GM23248 (cell line): ENCODE data around the gene GNPTAB. TPM values are rescaled to one million over a fixed set of nuclear protein-coding genes. Genes with fewer than 3 reads are reported as not detected.

Experiments used
- DNase-seq: peaks from one replicate; pipeline ENCODE4 v3.0.0-alpha.2; 2015
- H2AFZ ChIP-seq: fragments of 200-600 bp; sonication (generic); 2 replicates; pipeline ENCODE4 v1.6.1; 2016; ENCODE audit warnings: antibody characterized with exemption
- H3F3A ChIP-seq: fragments of 200-600 bp; sonication (generic); 2 replicates; pipeline ENCODE4 v1.6.1; 2016; ENCODE audit warnings: mild to moderate bottlenecking, antibody characterized with exemption, mixed run types; ENCODE audit not compliant: insufficient read depth
- H3K27ac ChIP-seq: fragments of 200-600 bp; sonication (generic); 2 replicates; pipeline ENCODE4 v1.5.1; 2016; ENCODE audit warnings: mild to moderate bottlenecking
- H3K27me3 ChIP-seq: fragments of 200-600 bp; sonication (generic); replicated peaks from 2 replicates; pipeline ENCODE4 v1.6.1; 2016; ENCODE audit warnings: mild to moderate bottlenecking; ENCODE audit not compliant: insufficient read depth
- H3K36me3 ChIP-seq: fragments of 200-600 bp; sonication (generic); 2 replicates; pipeline ENCODE4 v1.6.1; 2016; ENCODE audit warnings: low read depth, mild to moderate bottlenecking
- H3K4me1 ChIP-seq: fragments of 200-600 bp; sonication (generic); 2 replicates; pipeline ENCODE4 v1.6.1; 2016; ENCODE audit warnings: mild to moderate bottlenecking; ENCODE audit not compliant: insufficient read depth
- H3K4me2 ChIP-seq: fragments of 200-600 bp; sonication (generic); one replicate; pipeline ENCODE4 v1.6.1; 2016; ENCODE audit warnings: mild to moderate bottlenecking; ENCODE audit not compliant: unreplicated experiment
- H3K4me3 ChIP-seq: fragments of 200-600 bp; sonication (generic); 2 replicates; pipeline ENCODE4 v1.5.1; 2016; ENCODE audit warnings: mild to moderate bottlenecking
- H3K79me2 ChIP-seq: fragments of 200-600 bp; sonication (generic); 2 replicates; pipeline ENCODE4 v1.6.1; 2016; ENCODE audit warnings: mild to moderate bottlenecking; ENCODE audit not compliant: insufficient read depth
- H3K9ac ChIP-seq: fragments of 200-600 bp; sonication (generic); 2 replicates; pipeline ENCODE4 v1.6.1; 2016; ENCODE audit warnings: mild to moderate bottlenecking
- H3K9me2 ChIP-seq: fragments of 200-600 bp; sonication (generic); 2 replicates; pipeline ENCODE4 v1.6.1; 2016; ENCODE audit warnings: mixed run types, mild to moderate bottlenecking, moderate library complexity; ENCODE audit not compliant: insufficient read depth
- H3K9me3 ChIP-seq: fragments of 200-600 bp; sonication (generic); one replicate; pipeline ENCODE4 v1.6.1; 2017; ENCODE audit warnings: low read depth
- H4K20me1 ChIP-seq: fragments of 200-600 bp; sonication (generic); 2 replicates; pipeline ENCODE4 v1.6.0; 2016; ENCODE audit not compliant: insufficient read depth
- EZH2 ChIP-seq: fragments of 200-600 bp; sonication (generic); IDR thresholded peaks from 2 replicates; pipeline ENCODE4 v1.6.1; 2018; ENCODE audit warnings: antibody characterized with exemption, mild to moderate bottlenecking; ENCODE audit not compliant: insufficient read depth, poor library complexity, severe bottlenecking
- EZH2phosphoT487 ChIP-seq: fragments of 200-600 bp; sonication (generic); IDR thresholded peaks from 2 replicates; pipeline ENCODE4 v1.6.1; 2018; ENCODE audit warnings: antibody characterized with exemption, moderate library complexity, mild to moderate bottlenecking, low read depth; ENCODE audit not compliant: insufficient read depth
- WGBS, 2 experiments: methylation state at CpG; one replicate each; pipeline ENCODE4 v1.1.6; 2015 to 2017; ENCODE audit warnings: low lambda C conversion rate in 2 of 2, low coverage in 1 of 2; ENCODE audit errors: missing lambda C conversion rate in 2 of 2; 5-methylcytosine and 5-hydroxymethylcytosine counted together
- in situ Hi-C: fragments of 300-500 bp; cut with MboI; formaldehyde crosslinking; loops from 2 replicates; pipeline ENCODE4 v1.15.0; 2020
- polyA plus RNA-seq: library from polyadenylated mRNA; unstranded; fragments of >200 nt; fragmentation: Nextera tagmentation; extraction: Ambion mirVana; gene quantifications from 2 replicates; pipeline ENCODE4 v1.2.1, GENCODE V29; 2016
- total RNA-seq: library from RNA; depleted of rRNA; stranded (reverse); fragments of >200 nt; shearing (Covaris generic); gene quantifications from 2 replicates; pipeline ENCODE4 v1.2.3, GENCODE V29; 2014

Gene GNPTAB
- total and polyA plus RNA-seq, 2 experiments from 2014 or later, result 20.6 to 23.3 TPM

DNA sequence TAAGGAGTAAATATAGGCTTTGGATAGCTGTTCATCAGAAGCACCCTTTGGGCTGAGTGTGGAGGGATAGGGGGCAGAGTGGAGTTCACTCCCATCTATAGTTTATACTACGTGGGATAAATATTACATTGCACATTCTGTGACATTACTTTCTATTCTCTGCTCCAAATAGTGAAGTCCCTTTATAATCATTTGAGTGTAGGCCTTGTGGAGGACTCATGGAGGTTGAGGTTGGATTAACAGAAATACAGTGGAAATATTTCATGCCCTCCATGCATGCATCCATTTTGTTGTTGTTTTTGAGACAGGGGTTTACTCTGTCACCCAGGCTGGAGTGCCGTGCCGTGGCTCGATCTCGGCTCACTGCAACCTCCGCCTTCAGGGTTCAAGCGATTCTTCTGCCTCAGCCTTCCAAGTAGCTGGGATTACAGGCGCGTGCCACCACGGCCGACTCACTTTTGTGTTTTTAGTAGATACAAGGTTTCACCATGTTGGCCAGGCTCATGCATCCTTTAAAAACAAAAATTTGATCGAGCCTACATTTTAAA, 131.9 kb downstream of the GNPTAB start:
- Histone ChIP-seq H3K4me2 (peak overlapping the region; percentile 86), H3K9me2 (no peaks in the 10 kb centered on the region), H3K27ac (peak overlapping the region; percentile 58), H3K9ac (peak overlapping the region; percentile 82), H3K79me2 (peaks cover 41% of the 10 kb centered on the region), H4K20me1 (no peaks in the 10 kb centered on the region), H3K4me3 (peak overlapping the region; percentile 89), H2AFZ (peak overlapping the region; percentile 94), H3K36me3 (no peaks in the 10 kb centered on the region), H3K9me3 (no peaks in the 10 kb centered on the region), H3K27me3 (no peaks in the 10 kb centered on the region), H3K4me1 (peaks cover 7% of the 10 kb centered on the region), H3F3A (peaks cover 18% of the 10 kb centered on the region; the same call in 1 of the 2 replicates)
- in situ Hi-C loops, result no loop called here
- TF ChIP-seq EZH2 (no peak), EZH2phosphoT487 (no peak)
- DNase-seq, result peak; percentile 39
- 88 to 91% methylated on average over 12 of the region's 12 CpGs for WGBS, 2 experiments

DNA sequence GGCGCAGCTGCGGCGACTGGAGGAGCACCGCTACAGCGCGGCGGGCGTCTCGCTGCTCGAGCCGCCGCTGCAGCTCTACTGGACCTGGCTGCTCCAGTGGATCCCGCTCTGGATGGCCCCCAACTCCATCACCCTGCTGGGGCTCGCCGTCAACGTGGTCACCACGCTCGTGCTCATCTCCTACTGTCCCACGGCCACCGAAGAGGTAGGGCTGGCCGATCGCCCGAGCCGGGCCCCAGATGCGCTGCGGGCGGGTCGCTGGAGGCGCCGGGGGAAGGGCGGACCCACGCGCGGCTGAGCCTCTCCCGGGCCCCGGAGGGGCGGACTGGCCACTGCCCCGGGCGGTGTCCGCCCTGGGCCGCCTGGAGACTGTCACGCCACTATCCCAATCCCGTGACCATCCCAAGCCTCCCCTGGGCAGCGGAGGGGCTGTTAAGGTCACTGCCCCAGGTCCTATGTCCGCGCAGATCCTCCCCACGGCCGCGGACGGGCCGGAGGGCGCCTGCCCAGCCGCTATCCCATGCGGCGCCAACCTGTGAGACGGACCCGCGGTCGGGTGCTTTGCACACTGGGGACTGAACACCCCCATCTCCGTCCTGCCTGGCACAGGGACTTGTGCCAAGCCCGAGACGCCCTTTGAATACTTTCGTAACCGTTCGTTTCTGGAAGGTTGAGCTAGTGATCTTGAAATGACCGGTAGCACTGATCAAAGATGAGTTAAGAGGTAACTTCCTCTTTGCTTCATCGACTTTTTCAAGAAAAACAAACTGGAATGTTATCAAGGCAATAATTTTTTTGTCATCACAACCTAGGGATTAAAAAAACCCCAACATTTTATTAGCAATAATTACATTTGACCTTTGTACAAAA, 132.6 kb downstream of the GNPTAB start:
- peaks cover 37% of the 10 kb centered on the region for H3K79me2 ChIP-seq

DNA sequence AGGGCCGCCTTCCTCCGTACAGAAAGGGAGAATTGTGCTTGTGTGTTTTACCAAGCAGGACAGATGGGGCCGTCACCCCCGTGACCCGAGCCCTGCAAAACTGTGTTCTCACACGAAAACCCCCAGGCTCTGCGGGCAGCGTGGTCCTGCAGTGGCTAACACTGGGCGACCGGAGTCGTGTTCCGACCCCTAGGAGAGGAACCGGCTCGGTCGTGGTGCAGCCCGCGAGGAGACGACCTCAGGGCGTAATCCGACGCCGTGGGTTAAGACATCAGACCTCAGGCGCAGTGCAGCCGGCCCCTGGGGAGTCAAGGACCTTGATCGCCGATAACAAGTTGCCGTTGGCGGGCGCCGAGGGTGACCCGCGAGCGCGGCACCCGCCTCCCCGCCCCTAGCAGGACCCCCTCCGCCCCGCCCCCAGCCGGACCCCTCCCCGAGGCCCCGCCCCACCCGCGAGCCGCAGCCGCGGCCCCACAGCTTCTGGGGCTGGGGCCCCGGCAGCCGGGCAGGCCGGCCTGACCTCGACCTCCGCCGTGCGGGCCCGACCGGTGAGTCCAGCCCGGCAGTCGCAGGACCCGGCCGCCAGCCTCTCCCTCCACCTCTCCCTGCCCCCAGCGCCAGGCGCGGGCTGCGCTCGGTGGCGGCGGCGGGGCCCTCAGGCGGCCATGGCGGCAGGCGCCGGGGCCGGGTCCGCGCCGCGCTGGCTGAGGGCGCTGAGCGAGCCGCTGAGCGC, 133.4 kb downstream of the GNPTAB start, which contains the start of gene CHPT1:
Gene CHPT1 (plus strand): TSS at position 444 of the 733 bp plus-strand sequence. CDS start 222 bp downstream, at position 666.
- Histone ChIP-seq H3K4me2 (peak within 1 kb of the TSS; percentile 86), H3K79me2 (peaks cover 29% of the 10 kb centered on the region), H2AFZ (peak within 1 kb of the TSS; percentile 95), H3K9ac (peak within 1 kb of the TSS; percentile 82), H3F3A (peaks cover 18% of the 10 kb centered on the region; the same call in 1 of the 2 replicates), H4K20me1 (no peaks in the 10 kb centered on the region), H3K4me1 (peaks cover 7% of the 10 kb centered on the region), H3K9me2 (no peaks in the 10 kb centered on the region), H3K27ac (peak within 1 kb of the TSS; percentile 58), H3K9me3 (no peaks in the 10 kb centered on the region), H3K36me3 (no peaks in the 10 kb centered on the region), H3K27me3 (no peaks in the 10 kb centered on the region), H3K4me3 (peak within 1 kb of the TSS; percentile 89)
- WGBS, 2 experiments, result 1 to 2% methylated on average over 40 to 55 of the region's 80 CpGs
- peak; percentile 76 for DNase-seq
- TF ChIP-seq EZH2 (no peak), EZH2phosphoT487 (no peak)
- in situ Hi-C loops, result no loop called here

More for the DNA sequence above, 132.6 kb downstream of the GNPTAB start:
- Histone ChIP-seq H2AFZ (peak overlapping the region; percentile 94), H3K4me3 (peak overlapping the region; percentile 89), H3K9ac (peak overlapping the region; percentile 82), H3K9me3 (no peaks in the 10 kb centered on the region), H3K9me2 (no peaks in the 10 kb centered on the region), H4K20me1 (no peaks in the 10 kb centered on the region), H3K27me3 (no peaks in the 10 kb centered on the region), H3K4me2 (peak overlapping the region; percentile 86), H3K4me1 (peaks cover 7% of the 10 kb centered on the region), H3K36me3 (no peaks in the 10 kb centered on the region), H3F3A (peaks cover 18% of the 10 kb centered on the region; the same call in 1 of the 2 replicates), H3K27ac (peak overlapping the region; percentile 58)
- WGBS, 2 experiments, result 0 to 3% methylated on average over 37 to 62 of the region's 67 CpGs
- in situ Hi-C loops, result no loop called here
- TF ChIP-seq EZH2 (no peak), EZH2phosphoT487 (no peak)
- peak; percentile 61 for DNase-seq
